Hepatocyte (in vitro differentiated cells): ENCODE results near the gene PRPF6. TPM values are rescaled to one million over a fixed set of nuclear protein-coding genes. Genes with fewer than 3 reads are reported as not detected.
A peak's percentile ranks its signal among the peaks of the same experiment; 100 is the strongest.

Source experiments
- DNase-seq: peaks from one replicate; pipeline ENCODE4 v3.0.0-alpha.2; 2016; ENCODE audit warnings: low spot score
- H2AFZ ChIP-seq: fragments of 200-600 bp; sonication (generic); 2 replicates; pipeline ENCODE4 v1.6.0; 2016; ENCODE audit warnings: antibody characterized with exemption, mild to moderate bottlenecking
- H3K27ac ChIP-seq: fragments of 200-600 bp; sonication (generic); 2 replicates; pipeline ENCODE4 v1.5.1; 2016; ENCODE audit warnings: mild to moderate bottlenecking
- H3K27me3 ChIP-seq: fragments of 200-600 bp; sonication (generic); 2 replicates; pipeline ENCODE4 v1.6.1; 2016
- H3K36me3 ChIP-seq: fragments of 200-600 bp; sonication (generic); replicated peaks from 2 replicates; pipeline ENCODE4 v1.5.1; 2016; ENCODE audit warnings: low read depth; ENCODE audit not compliant: insufficient read depth
- H3K4me1 ChIP-seq: fragments of 200-600 bp; sonication (generic); 2 replicates; pipeline ENCODE4 v1.5.1; 2016; ENCODE audit warnings: mild to moderate bottlenecking, moderate library complexity; ENCODE audit not compliant: insufficient read depth
- H3K4me2 ChIP-seq: fragments of 200-600 bp; sonication (generic); 2 replicates; pipeline ENCODE4 v1.6.0; 2016
- H3K4me3 ChIP-seq: fragments of 200-600 bp; sonication (generic); 2 replicates; pipeline ENCODE4 v1.5.1; 2016; ENCODE audit warnings: mild to moderate bottlenecking
- H3K79me2 ChIP-seq: fragments of 200-600 bp; sonication (generic); 2 replicates; pipeline ENCODE4 v1.6.0; 2017; ENCODE audit warnings: mild to moderate bottlenecking
- H3K9me2 ChIP-seq: fragments of 200-600 bp; sonication (generic); replicated peaks from 2 replicates; pipeline ENCODE4 v1.6.0; 2017; ENCODE audit warnings: mild to moderate bottlenecking; ENCODE audit not compliant: insufficient read depth
- H3K9me3 ChIP-seq: fragments of 200-600 bp; sonication (generic); 2 replicates; pipeline ENCODE4 v1.5.1; 2016; ENCODE audit warnings: low read depth, mild to moderate bottlenecking
- H4K20me1 ChIP-seq: fragments of 200-600 bp; sonication (generic); 2 replicates; pipeline ENCODE4 v1.6.0; 2016; ENCODE audit warnings: mild to moderate bottlenecking; ENCODE audit not compliant: insufficient read depth, poor library complexity, severe bottlenecking
- CTCF ChIP-seq: fragments of 200-600 bp; sonication (generic); IDR thresholded peaks from 2 replicates; pipeline ENCODE4 v1.5.1; 2016; ENCODE audit warnings: antibody characterized with exemption, mild to moderate bottlenecking; ENCODE audit not compliant: poor library complexity
- EZH2 ChIP-seq: fragments of 200-600 bp; sonication (generic); IDR thresholded peaks from 2 replicates; pipeline ENCODE4 v1.6.1; 2016; ENCODE audit warnings: antibody characterized with exemption, mild to moderate bottlenecking, borderline replicate concordance
- EZH2phosphoT487 ChIP-seq: fragments of 200-600 bp; sonication (generic); IDR thresholded peaks from one replicate; pipeline ENCODE4 v1.6.1; 2018; ENCODE audit warnings: antibody characterized with exemption, mild to moderate bottlenecking, low read depth, moderate library complexity; ENCODE audit not compliant: unreplicated experiment, severe bottlenecking
- WGBS: methylation state at CpG from one replicate; pipeline ENCODE4 v1.1.6; 2016; ENCODE audit warnings: low lambda C conversion rate; ENCODE audit errors: missing lambda C conversion rate; 5-methylcytosine and 5-hydroxymethylcytosine counted together
- polyA plus RNA-seq: library from polyadenylated mRNA; unstranded; fragments of >200 nt; fragmentation: Nextera tagmentation; extraction: Ambion mirVana; gene quantifications from 2 replicates; pipeline ENCODE4 v1.2.1, GENCODE V29; 2016
- total RNA-seq: library from RNA; depleted of rRNA; stranded (reverse); fragments of >200 nt; gene quantifications from 2 replicates; pipeline ENCODE4 v1.2.3, GENCODE V29; 2014

PRPF6 gene
- total and polyA plus RNA-seq, 2 experiments from 2014 or later = 37.3 to 41.3 TPM

GRCh38 chr20:64052987-64053840 is 72.3 kb downstream of the PRPF6 start:
- TF ChIP-seq EZH2phosphoT487 (no peak), EZH2 (no peak), CTCF (no peak)
- WGBS = 85% methylated on average over 31 of the region's 33 CpGs
- H3K9me2 ChIP-seq = no peaks in the 10 kb centered on the region

GRCh38 chr20:64053841-64054661 is 73.1 kb downstream of the PRPF6 start:
- Histone ChIP-seq H3K4me2 (peak overlapping the region; percentile 33), H3K9me3 (no peaks in the 10 kb centered on the region), H3K79me2 (no peaks in the 10 kb centered on the region), H3K9me2 (no peaks in the 10 kb centered on the region), H4K20me1 (no peaks in the 10 kb centered on the region), H3K36me3 (no peaks in the 10 kb centered on the region), H3K27ac (no peak overlapping the region), H3K4me1 (peaks cover 28% of the 10 kb centered on the region), H3K4me3 (no peak overlapping the region), H2AFZ (no peak overlapping the region), H3K27me3 (peaks cover 17% of the 10 kb centered on the region)
- no peak for TF ChIP-seq EZH2phosphoT487
- TF ChIP-seq CTCF = peak; percentile 36
- no peak for TF ChIP-seq EZH2
- peak; percentile 65 for DNase-seq
- 52% methylated on average over 16 of the region's 17 CpGs for WGBS

More at GRCh38 chr20:64052987-64053840, 72.3 kb downstream of the PRPF6 start:
- H3K4me1 ChIP-seq = peaks cover 28% of the 10 kb centered on the region
- H4K20me1 ChIP-seq = no peaks in the 10 kb centered on the region
- H3K4me2 ChIP-seq = peak overlapping the region; percentile 33
- H3K4me3 ChIP-seq = no peak overlapping the region
- DNase-seq = no peak
- no peaks in the 10 kb centered on the region for H3K79me2 ChIP-seq
- H3K9me3 ChIP-seq = no peaks in the 10 kb centered on the region
- H3K36me3 ChIP-seq = no peaks in the 10 kb centered on the region
- peaks cover 21% of the 10 kb centered on the region for H3K27me3 ChIP-seq
- no peak overlapping the region for H2AFZ ChIP-seq
- H3K27ac ChIP-seq = no peak overlapping the region

- TF ChIP-seq EZH2phosphoT487 (no peak), EZH2 (no peak), CTCF (no peak)
- H3K79me2 ChIP-seq = no peaks in the 10 kb centered on the region
- no peaks in the 10 kb centered on the region for H4K20me1 ChIP-seq
- no peaks in the 10 kb centered on the region for H3K9me3 ChIP-seq
- no peak overlapping the region for H3K4me2 ChIP-seq
- H3K4me1 ChIP-seq = peaks cover 20% of the 10 kb centered on the region
- no peak overlapping the region for H3K27ac ChIP-seq
- 84% methylated on average over 8 of the region's 9 CpGs for WGBS
- DNase-seq = no peak
- H3K9me2 ChIP-seq = no peaks in the 10 kb centered on the region
- peaks cover 8% of the 10 kb centered on the region for H3K27me3 ChIP-seq
- no peak overlapping the region for H3K4me3 ChIP-seq
- H3K36me3 ChIP-seq = no peaks in the 10 kb centered on the region
- no peak overlapping the region for H2AFZ ChIP-seq
Observed at GRCh38 chr20:64055396-64055892, 74.5 kb downstream of the PRPF6 start.
